HG03196 (cell line): ENCODE data around the gene NMS.
"Not testable (repeated sequence)": the region's sequence is repeated elsewhere in the genome, so short reads cannot be mapped to it uniquely, and the experiment has no call there.

Source experiments
- ATAC-seq: cut with Tn5 transposase; IDR thresholded peaks from one replicate; pipeline ENCODE4 v1.9.1; 2021; ENCODE audit not compliant: unreplicated experiment

The NMS gene, protein sequence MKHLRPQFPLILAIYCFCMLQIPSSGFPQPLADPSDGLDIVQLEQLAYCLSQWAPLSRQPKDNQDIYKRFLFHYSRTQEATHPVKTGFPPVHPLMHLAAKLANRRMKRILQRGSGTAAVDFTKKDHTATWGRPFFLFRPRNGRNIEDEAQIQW

DNA sequence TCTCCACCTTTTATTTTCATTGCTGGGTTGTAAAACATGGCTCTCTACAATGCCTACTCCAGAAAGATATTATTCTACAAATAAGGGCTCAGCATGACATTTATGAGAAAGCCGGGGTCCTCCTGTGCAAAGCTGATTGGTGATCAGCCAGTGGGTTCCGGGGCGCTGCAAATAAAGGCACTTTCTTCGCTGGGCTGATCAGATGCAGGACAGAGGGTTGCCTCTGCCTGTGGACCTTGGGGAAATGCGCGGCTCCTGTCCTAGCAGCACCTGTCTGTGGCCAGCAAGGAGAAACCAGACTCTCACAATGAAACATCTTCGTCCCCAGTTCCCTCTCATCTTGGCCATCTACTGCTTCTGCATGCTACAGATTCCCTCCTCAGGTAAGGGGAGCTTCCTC is at the start of gene NMS:
TSS of gene NMS (plus strand) at position 301 of the 400 bp plus-strand sequence. CDS start at position 308, 7 bp downstream.
- ATAC-seq: no peak

DNA sequence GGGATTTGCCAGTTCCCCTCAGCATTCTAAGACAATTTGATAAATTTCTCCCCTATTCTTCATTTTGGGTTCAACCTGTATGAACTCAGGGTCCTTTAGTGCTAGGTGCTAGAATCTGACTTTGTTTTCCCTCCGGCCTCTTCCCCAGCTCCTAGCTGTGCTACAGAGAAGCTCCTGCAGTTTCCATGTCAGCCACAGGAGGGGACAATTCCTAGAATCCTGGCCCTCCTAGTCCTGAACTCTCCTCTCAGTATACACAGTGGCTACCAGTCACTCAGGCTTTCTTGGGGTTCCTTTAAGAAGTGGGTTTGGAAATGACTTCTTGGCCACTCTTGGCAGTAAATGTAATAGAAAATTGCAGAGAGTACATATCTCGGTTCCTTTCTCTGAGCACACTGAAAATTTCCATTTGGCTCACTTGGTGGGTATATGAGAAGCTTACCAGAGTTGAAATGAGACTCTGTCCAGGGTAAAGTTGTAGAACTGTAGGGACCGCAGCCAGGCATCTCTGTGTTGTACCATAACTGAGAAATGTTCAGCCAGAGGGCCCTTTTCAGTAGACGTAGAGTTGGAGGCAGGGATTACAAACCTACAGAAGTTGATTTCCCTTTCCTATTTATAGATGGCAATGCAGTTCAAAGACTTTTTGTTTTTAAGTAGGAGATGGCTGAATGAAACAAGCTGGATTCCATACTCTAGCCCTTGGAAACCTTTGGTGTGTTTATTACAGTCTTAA is 47.8 kb upstream of the NMS start:
- ATAC-seq: no peak

DNA sequence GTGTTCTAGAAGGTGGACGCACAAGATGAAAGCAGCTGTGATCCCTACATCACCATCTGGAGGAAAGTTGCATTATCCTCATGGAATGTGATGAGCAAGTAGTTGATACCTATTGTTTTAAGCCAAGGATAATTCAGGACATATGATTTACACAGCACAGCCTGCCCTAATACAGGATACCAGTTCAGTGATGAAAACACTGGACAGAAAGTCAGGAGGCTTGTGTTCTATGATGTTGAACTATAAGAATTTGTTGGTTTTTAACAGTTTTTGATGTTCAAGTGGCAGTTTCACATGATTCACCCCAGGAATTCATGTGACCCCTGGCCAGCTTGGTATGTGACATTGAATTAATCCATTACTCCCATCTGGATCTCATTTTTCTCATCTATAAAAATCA is 46.7 kb upstream of the NMS start:
- ATAC-seq: no peak

DNA sequence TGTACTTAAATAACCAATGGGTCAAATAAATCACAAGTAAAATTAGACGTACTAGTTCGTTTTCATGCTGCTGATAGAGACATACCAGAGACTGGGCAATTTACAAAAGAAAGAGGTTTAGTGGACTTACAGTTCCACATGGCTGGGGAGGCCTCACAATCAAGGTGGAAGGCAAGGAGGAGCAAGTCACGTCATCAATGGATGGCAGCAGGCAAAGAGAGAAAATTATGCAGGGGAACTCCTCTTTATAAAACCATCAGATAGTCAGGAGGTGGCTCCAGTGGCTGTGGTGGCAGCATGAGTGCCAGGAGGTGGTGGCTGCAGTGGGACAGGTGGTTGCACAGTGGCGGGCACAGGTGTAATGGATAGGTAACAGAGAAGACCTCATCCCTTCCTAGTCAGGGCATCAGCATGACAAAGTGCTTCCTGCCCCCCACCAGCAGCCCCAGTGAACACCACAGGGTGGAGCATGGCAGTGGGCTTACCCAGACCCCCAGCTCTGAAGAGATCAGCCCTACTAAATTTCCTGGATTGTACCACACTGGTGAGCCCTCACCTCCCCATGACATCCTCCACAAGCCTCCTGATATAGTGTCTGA is 45.9 kb upstream of the NMS start:
- ATAC-seq: no peak

DNA sequence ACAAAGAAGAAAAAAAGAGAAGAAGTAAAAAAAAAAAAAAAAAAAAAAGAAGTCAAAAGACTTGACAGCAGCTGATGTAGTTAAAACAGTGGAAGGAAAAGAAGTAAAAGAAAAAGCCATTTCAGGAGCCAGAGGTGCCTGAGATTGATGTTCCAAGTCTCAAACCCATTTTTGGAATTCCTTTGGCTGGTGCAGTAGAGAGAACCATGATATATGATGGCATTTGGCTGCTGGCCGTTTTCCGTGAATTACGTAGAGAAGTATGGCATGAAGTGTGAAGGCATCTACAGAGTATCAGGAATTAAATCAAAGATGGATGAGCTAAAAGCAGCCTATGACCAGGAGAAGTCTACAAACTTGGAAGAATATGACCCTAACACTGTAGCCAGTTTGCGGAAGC is 45.2 kb upstream of the NMS start:
- no peak for ATAC-seq

DNA sequence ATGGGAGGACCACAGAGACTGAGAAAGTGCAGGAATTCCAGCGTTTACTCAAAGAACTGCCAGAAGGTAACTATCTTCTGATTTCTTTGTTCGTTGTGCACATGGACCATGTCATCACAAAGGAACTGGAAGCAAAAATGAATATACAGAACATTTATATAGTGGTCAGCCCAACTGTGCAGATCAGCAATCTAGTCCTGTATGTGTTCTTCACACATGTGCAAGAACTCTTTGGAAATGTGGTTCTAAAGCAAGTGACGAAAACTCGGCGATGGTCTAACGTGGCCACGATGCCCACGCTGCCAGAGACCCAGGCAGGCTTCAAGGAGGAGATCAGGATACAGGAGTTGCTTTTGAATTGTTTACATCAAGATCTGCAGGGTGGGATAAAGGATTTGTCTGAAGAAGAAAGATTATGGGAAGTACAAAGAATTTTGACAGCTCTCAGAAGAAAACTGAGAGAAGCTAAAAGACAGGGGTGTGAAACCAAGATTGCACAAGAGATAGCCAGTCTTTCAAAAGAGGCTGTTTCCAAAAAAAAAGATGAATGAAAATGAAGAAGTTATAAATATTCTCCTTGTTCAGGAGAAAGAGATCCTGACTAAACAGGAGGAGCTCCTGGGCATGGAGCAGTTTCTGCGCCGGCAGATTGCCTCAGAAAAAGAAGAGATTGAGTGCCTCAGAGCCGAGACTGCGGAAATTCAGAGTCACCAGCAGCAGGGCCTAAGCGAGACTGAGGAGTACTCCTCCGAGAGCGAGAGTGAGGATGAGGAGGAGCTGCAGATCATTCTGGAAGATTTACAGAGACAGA is 44.5 kb upstream of the NMS start:
- ATAC-seq: no peak

DNA sequence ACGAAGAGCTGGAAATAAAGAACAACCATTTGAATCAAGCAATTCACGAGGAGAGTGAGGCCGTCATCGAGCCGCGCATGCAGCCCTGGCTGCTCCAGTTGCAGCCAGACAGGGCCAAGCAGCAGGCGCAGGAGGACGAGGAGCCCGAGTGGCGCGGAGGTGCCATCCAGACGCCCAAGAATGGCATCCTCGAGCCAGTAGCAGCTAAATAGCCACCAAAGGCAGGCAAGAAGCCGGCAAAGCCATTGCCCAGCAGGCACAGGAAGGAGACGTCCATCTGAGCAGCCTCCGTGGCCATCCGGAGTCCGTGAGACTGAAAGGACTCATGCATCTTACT is 43.9 kb upstream of the NMS start:
- no peak for ATAC-seq

DNA sequence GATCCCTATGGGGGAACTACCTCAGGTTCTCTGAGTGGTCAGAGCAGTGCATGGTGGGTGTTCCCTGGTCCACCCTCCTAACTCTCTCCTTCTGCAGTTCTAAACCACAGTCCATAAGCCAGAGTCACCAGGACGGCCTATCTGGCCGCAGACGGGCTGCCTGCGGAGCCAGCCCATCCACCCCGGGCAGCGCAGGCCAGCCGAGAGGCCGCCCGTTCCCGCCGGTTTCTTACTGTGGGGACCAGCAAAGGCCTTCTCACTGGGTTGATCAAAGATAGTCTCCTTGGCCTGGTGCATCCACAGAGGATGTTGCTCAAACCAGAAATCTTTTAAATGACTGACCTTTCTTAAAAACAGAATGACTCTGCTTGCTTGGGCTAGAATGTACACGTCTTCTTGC is 43.2 kb upstream of the NMS start:
- no peak for ATAC-seq

DNA sequence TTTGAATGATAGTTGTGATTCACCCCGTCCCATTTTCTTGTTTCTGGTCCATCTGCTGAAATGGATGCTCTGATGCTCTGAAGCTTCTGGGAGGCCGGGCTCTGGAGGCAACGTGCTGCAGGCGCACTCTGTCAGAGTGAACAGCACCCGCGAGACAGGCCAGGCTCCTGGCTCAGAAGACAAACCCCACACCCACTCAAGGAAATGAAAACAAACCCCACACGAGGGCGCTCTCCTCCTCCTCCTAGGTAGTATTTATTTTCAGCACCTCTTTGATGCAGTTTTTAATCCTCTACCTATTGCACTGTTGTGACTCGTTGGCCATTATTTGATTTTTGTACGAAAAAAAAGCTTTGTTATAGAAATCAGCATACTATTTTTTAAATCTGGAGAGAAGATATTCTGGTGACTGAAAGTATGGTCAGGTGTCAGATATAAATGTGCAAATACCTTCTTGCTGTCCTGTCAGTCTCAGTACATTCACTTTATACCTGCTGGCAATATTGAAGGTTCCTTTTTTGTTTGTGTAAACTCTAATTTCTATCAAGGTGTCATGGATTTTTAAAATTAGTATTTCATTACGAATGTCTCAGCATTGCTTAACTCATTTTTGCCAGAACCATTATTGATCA is 42.5 kb upstream of the NMS start:
- ATAC-seq: no peak

DNA sequence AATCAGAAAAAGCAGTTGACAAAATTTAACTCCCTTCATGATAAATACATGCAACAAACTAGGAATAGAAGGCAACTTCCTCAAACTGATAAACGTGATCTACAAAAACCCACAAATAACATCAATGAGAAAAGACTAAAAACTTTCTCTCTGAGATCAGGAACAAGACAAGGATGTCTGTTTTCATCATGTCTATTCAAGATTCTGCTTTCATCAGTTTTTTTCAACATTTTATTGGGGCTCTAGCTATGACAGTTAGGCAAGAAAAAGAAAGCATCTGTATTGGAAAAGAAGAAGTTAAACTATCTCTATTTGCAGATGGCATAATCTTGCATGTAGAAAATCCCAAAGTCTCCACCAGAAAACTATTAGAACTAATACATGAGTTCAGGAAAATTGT is 40.6 kb upstream of the NMS start:
- ATAC-seq: no peak

DNA sequence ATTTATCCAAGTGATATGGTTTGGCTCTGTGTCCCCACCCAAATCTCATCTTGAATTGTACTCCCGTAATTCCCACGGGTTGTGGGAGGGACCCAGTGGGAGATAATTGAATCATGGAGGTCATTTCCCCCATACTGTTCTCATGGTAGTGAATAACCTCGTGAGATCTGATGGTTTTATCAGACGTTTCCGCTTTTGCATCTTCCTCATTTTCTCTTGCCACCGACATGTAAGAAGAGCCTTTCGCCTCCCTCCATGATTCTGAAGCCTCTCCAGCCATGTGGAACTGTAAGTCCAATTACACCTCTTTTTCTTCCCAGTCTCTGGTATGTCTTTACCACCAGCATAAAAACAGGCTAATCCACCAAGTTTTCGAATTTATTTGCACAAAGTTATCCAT is 32.5 kb upstream of the NMS start:
- no peak for ATAC-seq

DNA sequence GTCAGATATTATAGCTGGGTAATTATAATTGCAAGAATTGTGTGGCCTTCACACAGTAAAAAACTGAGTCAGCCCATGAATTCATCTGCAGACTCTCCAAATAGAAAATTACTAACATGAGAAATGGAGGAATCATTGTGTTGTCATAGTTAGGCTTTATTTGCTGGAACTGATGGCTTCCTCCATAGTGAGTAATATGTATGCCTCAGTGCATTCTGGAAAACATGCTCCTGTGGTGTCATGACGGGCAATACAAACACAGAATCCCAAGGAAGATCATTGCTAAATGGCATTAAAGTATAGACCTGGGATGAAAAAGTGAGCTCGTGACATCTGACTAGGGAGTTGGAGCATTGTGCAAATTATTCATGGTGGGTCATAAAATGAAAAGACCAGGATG is 23.6 kb upstream of the NMS start:
- ATAC-seq: no peak

DNA sequence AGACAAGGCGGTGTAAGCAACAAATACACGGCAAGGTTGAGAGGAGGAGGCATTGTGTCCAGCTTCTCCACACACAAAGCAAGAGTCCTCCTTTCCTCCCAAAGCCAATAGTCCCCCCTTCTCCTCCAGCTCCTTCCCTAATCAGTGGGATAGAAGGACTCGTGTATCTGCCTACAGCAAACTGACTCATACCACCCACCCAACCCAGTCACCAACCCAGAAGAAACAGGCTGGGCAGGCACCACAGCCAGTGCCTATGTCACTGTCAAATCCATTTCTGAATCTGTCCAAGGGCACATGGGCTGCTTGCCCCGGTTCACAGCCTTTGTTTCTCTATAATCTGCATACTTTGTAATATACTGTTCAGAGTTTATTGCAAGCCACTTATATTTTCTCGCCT is 19.2 kb upstream of the NMS start:
- no peak for ATAC-seq

DNA sequence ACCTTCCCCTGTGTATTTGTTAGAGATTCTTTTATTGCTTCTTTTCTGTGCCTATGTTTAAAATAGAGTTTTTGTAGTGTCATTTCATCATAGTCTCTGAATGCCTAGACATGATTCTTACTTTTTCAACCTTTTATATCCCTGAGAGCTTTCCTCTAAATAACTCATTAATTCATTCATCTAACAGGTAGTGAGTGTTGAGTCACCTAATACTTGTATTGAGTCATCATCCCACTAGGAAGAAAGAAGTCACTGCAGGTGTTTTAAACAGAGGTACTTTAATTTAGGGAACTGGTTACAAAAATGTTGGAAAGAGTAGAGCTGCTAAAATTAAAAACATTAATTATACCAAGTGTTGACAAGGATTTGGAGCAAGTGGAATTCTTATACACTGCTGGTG is 18.5 kb upstream of the NMS start:
- ATAC-seq: no peak

DNA sequence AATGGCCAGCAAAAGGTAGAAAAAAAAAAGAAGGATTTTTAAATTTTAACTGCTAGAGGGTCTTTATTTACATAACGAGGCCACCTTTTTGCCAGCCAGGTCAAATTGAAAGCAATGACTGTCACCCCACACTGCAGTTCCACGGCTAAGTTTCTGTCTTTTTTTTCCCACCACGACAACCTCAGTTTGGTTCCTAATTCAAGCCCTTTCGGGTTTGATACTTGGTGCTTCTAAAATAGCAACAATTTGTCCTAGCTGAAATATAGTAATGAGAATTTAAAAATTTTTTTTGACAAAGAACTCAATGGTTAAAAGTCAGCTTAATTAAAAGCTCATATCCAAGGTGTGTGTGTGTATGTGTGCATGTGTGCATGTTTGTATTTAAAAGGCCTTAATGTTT is 16.4 kb upstream of the NMS start:
- ATAC-seq: no peak

DNA sequence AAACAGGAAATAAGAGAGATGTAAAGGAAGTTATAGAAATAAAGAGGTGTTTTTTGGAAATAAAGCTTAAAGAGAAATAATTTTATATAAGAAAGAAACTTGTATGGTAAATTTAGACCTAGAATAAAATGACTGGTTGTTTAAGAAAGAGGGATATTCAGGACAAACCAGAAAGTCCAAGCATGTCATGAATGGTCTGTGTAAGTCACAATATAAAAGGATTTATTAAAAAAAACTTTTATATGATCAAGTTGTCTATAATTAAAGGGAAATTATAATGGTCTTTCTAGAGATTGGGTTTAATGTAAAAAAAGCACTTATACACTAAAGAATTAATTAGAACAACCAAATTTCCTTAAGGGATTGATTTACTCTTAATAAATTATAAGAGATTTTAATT is 13.9 kb upstream of the NMS start:
- ATAC-seq: not testable (repeated sequence)

DNA sequence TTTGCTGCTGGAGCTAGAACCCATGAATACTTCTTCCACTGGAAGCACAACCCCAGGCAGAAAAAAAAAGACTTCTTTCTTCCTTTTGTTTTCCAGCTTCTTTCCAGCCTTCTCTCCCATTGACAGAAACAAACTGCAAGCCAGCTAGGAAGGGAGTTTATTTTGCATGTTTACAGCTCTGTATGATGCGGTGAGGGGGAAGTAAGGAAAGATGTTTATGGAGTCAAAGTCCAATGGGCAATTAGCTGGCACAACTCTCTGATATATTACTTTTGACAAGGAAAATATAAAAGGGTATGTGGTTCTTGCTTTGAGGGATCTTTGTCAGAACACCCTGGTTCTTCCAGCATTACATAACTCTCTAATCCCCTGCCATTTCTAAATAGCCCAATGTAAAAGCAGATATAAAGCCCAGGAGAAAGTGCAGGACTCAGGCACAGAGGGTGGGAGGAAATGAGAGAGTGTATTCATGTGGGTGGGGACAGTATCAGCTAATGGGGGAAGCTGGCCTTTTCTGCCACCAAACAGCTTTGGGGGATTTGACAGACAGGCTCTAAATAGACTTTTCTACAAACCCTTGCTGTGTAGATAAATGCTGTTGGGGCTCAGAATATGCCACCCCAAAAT is 9.3 kb upstream of the NMS start:
- no peak for ATAC-seq

DNA sequence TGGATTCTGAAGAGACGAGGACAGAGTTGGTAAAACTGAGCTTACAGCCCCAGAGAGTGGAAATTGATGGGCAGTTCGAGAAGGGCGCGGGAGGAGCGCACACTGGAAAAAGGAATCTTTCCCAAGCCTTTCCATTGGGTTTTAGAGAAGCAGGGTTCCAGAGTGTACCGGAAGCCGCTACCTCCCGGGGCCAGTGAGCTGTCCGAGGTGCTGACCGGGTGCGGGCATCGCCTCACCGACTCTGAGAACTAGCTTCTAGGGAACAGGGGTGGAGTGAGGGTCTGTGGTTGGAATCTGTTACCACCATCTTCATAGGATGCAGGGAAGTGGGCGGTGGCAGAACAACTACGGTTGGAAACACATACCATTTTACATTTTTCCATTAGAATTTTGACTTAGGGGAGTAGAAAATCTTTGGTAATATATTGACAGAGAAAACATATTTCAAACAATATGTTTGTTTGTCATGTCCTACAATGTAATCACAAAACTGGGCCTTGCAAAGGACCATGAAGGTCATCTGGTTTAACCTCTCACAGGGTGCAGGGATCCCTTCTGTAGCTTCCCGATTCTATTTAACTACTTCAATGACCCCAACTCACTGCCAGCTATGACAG is 724 bp downstream of the NMS start:
- no peak for ATAC-seq

DNA sequence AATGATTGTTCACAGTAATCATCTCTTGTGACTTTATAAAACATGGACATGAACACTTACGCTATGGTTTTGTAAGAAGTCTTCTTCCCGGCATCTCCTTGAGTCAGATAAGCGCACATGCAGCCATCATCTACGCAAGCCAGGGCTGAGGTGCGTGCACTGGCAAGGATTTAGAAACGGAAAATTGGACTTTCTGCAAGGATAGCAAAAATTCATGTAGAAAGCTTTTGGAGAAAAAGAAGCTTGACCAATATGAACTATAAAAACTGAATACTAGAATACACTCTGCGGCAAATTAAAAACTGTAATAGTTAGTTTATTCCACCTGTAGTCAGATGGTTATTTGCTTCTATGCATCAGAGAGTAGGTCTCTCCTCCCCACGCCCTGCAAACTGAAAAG is 6.3 kb downstream of the NMS start:
- ATAC-seq: no peak

DNA sequence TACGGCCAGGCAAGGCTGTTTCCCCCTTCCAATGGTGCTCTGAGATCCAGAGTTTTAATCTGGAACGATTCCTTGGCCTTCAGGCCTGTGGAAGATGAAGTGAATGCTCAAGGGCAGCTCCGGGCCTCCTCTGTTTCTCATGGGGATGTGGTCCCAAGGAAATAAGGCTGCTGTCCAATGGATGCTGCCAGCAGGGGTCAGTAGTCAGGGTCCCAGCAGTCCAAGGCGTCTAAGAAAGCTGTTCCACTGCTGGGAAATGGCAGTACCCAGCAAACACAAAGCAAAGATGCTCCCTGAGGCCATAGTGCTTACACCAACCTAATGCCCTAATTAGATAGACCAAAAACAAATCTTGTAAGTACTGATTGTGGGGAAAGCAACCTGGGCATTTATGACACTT is 12.5 kb downstream of the NMS start:
- ATAC-seq: no peak

DNA sequence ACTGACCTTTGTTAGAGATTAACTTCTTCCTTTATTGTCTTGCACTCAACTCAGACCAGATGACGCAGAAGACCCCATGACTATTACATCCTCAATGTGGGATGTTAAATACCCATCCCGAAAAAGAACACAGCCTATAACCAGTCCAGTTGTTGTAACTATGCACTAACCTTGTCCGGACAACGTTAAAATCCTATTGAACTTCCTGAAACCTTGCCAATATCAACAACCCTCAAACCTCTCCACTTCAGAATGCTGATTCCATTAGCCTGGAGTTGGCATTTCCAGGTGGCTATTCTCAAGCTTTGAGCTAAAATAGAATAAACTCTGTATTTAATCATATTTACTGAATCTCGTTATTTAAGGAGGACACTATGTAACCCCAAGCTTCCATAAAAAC is 13.6 kb downstream of the NMS start:
- no peak for ATAC-seq
